ENCODE measurements around the gene SERPINB6.

DNA sequence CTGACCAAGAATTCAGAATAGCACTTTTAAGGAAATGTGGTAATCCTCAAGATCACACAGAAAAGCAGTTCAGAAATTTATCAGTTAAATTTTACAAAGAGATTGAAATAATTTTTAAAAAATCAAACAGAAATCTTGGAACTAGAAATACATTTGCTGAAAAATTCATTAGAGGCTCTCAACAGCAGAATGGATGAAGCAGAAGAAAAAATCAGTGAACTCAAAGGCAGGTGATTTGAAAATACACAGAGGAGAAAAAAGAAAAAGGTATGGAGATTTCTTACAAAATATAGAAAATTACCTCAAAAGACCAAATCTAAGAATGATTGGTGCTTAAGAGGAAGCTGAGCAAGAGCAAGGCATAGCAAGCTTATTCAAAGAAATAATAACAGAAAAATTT, 39.8 kb upstream of the SERPINB6 start:
- TF ChIP-seq, protein P1, sequence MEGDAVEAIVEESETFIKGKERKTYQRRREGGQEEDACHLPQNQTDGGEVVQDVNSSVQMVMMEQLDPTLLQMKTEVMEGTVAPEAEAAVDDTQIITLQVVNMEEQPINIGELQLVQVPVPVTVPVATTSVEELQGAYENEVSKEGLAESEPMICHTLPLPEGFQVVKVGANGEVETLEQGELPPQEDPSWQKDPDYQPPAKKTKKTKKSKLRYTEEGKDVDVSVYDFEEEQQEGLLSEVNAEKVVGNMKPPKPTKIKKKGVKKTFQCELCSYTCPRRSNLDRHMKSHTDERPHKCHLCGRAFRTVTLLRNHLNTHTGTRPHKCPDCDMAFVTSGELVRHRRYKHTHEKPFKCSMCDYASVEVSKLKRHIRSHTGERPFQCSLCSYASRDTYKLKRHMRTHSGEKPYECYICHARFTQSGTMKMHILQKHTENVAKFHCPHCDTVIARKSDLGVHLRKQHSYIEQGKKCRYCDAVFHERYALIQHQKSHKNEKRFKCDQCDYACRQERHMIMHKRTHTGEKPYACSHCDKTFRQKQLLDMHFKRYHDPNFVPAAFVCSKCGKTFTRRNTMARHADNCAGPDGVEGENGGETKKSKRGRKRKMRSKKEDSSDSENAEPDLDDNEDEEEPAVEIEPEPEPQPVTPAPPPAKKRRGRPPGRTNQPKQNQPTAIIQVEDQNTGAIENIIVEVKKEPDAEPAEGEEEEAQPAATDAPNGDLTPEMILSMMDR (IDR thresholded peaks at IDR 0.05): no peak
- TF ChIP-seq POLR2A (IDR thresholded peaks at IDR 0.05): no peak

Data from lower leg skin (tissue), 3 donors.